ENCODE data around the gene CCDC92.

Gene CCDC92

GRCh38 chr12:123888989-123889388 is 83.6 kb downstream of the CCDC92 start:
- no peak for DNase-seq (ENCODE audit: low spot score)

GRCh38 chr12:123886931-123887582 is 85.6 kb downstream of the CCDC92 start:
- no peak for DNase-seq (ENCODE audit: low spot score)

GRCh38 chr12:123886258-123886657 is 86.4 kb downstream of the CCDC92 start:
- no peak for DNase-seq (ENCODE audit: low spot score)

Measured in hematopoietic multipotent progenitor cell treated with erythropoietin and hydrocortisone succinate and interleukin-3 and kit ligand, for 15 days (in vitro differentiated cells).